Parathyroid adenoma (tissue), 2 donors: Measurements from ENCODE around the gene MAP1LC3B2.

Source experiments
- H2AFZ ChIP-seq: fragments of 300-600 bp; sonication (generic); one replicate; pipeline ENCODE4 v1.7.0; 2017; ENCODE audit warnings: antibody characterized with exemption, mild to moderate bottlenecking
- H3K27ac ChIP-seq: fragments of 300-600 bp; sonication (generic); one replicate; pipeline ENCODE4 v1.7.0; 2017
- H3K27me3 ChIP-seq: fragments of 300-600 bp; sonication (generic); one replicate; pipeline ENCODE4 v1.7.0; 2017; ENCODE audit warnings: low read length; ENCODE audit not compliant: control insufficient read depth, insufficient read depth
- H3K36me3 ChIP-seq: fragments of 300-600 bp; sonication (generic); one replicate; pipeline ENCODE4 v1.7.0; 2017; ENCODE audit warnings: low read length; ENCODE audit not compliant: control insufficient read depth, insufficient read depth
- H3K4me1 ChIP-seq: fragments of 300-600 bp; sonication (generic); one replicate; pipeline ENCODE4 v1.7.0; 2017; ENCODE audit warnings: control low read depth
- H3K4me2 ChIP-seq: fragments of 300-600 bp; sonication (generic); one replicate; pipeline ENCODE4 v1.7.0; 2017; ENCODE audit warnings: low read length
- H3K4me3 ChIP-seq: fragments of 300-600 bp; sonication (generic); one replicate; pipeline ENCODE4 v1.7.0; 2017; ENCODE audit warnings: low read depth, low read length
- H3K79me2 ChIP-seq: fragments of 300-600 bp; sonication (generic); one replicate; pipeline ENCODE4 v1.7.0; 2017; ENCODE audit warnings: control low read depth
- H3K9ac ChIP-seq: fragments of 300-600 bp; sonication (generic); one replicate; pipeline ENCODE4 v1.7.0; 2017; ENCODE audit warnings: mild to moderate bottlenecking
- H3K9me3 ChIP-seq: fragments of 300-600 bp; sonication (generic); one replicate; pipeline ENCODE4 v1.7.0; 2017; ENCODE audit warnings: low read length; ENCODE audit not compliant: control insufficient read depth
- TF ChIP-seq, protein P1 (sequence below): fragments of 300-600 bp; sonication (generic); IDR thresholded peaks from one replicate; pipeline ENCODE4 v1.7.0; 2017; ENCODE audit warnings: antibody characterized with exemption, mild to moderate bottlenecking
- donor health status: primary hyperparathyroidism.

The MAP1LC3B2 gene

GRCh38 chr12:116542345-116542956, 16.7 kb upstream of the MAP1LC3B2 start:
- no peaks in the 10 kb centered on the region for H3K36me3 ChIP-seq
- no peaks in the 10 kb centered on the region for H3K4me1 ChIP-seq
- H3K9me3 ChIP-seq = no peaks in the 10 kb centered on the region
- H3K27me3 ChIP-seq = no peaks in the 10 kb centered on the region
- H3K9ac ChIP-seq = no peak overlapping the region
- no peaks in the 10 kb centered on the region for H3K79me2 ChIP-seq
- no peak overlapping the region for H3K4me2 ChIP-seq
- no peak overlapping the region for H3K4me3 ChIP-seq
- no peak overlapping the region for H3K27ac ChIP-seq
- H2AFZ ChIP-seq = no peak overlapping the region
- TF ChIP-seq, protein P1, sequence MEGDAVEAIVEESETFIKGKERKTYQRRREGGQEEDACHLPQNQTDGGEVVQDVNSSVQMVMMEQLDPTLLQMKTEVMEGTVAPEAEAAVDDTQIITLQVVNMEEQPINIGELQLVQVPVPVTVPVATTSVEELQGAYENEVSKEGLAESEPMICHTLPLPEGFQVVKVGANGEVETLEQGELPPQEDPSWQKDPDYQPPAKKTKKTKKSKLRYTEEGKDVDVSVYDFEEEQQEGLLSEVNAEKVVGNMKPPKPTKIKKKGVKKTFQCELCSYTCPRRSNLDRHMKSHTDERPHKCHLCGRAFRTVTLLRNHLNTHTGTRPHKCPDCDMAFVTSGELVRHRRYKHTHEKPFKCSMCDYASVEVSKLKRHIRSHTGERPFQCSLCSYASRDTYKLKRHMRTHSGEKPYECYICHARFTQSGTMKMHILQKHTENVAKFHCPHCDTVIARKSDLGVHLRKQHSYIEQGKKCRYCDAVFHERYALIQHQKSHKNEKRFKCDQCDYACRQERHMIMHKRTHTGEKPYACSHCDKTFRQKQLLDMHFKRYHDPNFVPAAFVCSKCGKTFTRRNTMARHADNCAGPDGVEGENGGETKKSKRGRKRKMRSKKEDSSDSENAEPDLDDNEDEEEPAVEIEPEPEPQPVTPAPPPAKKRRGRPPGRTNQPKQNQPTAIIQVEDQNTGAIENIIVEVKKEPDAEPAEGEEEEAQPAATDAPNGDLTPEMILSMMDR = no peak

- H3K4me2 ChIP-seq = no peak overlapping the region
- no peaks in the 10 kb centered on the region for H3K27me3 ChIP-seq
- no peaks in the 10 kb centered on the region for H3K36me3 ChIP-seq
- no peaks in the 10 kb centered on the region for H3K9me3 ChIP-seq
- TF ChIP-seq, protein P1 = no peak
- no peaks in the 10 kb centered on the region for H3K79me2 ChIP-seq
- no peak overlapping the region for H2AFZ ChIP-seq
- H3K27ac ChIP-seq = no peak overlapping the region
- H3K9ac ChIP-seq = no peak overlapping the region
- H3K4me1 ChIP-seq = no peaks in the 10 kb centered on the region
- no peak overlapping the region for H3K4me3 ChIP-seq
Observed at GRCh38 chr12:116544656-116545055, 14.5 kb upstream of the MAP1LC3B2 start.

- no peak overlapping the region for H2AFZ ChIP-seq
- TF ChIP-seq, protein P1 = no peak
- H3K27ac ChIP-seq = no peak overlapping the region
Observed at GRCh38 chr12:116545144-116545543, 14.0 kb upstream of the MAP1LC3B2 start.

GRCh38 chr12:116545936-116546335, 13.2 kb upstream of the MAP1LC3B2 start:
- no peak overlapping the region for H3K4me3 ChIP-seq
- no peak overlapping the region for H3K9ac ChIP-seq
- no peaks in the 10 kb centered on the region for H3K27me3 ChIP-seq
- H3K27ac ChIP-seq = no peak overlapping the region
- no peaks in the 10 kb centered on the region for H3K79me2 ChIP-seq
- H3K4me2 ChIP-seq = no peak overlapping the region
- TF ChIP-seq, protein P1 = no peak
- H3K4me1 ChIP-seq = no peaks in the 10 kb centered on the region
- H3K36me3 ChIP-seq = no peaks in the 10 kb centered on the region
- H2AFZ ChIP-seq = no peak overlapping the region
- H3K9me3 ChIP-seq = no peaks in the 10 kb centered on the region

More at GRCh38 chr12:116545144-116545543, 14.0 kb upstream of the MAP1LC3B2 start:
- Histone ChIP-seq H3K9me3 (no peaks in the 10 kb centered on the region), H3K4me3 (no peak overlapping the region), H3K79me2 (no peaks in the 10 kb centered on the region), H3K27me3 (no peaks in the 10 kb centered on the region), H3K9ac (no peak overlapping the region), H3K4me1 (no peaks in the 10 kb centered on the region), H3K36me3 (no peaks in the 10 kb centered on the region), H3K4me2 (no peak overlapping the region)

- no peak overlapping the region for H3K27ac ChIP-seq
- H3K9ac ChIP-seq = no peak overlapping the region
- no peak overlapping the region for H3K4me3 ChIP-seq
Observed at GRCh38 chr12:116547955-116548501, 11.2 kb upstream of the MAP1LC3B2 start.

More at GRCh38 chr12:116547955-116548501, 11.2 kb upstream of the MAP1LC3B2 start:
- TF ChIP-seq, protein P1 = no peak
- Histone ChIP-seq H3K9me3 (no peaks in the 10 kb centered on the region), H3K79me2 (no peaks in the 10 kb centered on the region), H3K4me2 (no peak overlapping the region), H3K27me3 (no peaks in the 10 kb centered on the region), H2AFZ (no peak overlapping the region), H3K4me1 (no peaks in the 10 kb centered on the region), H3K36me3 (no peaks in the 10 kb centered on the region)
